GM21367 (cell line): ENCODE results near the gene MARCHF9.

Experiments
- ATAC-seq: cut with Tn5 transposase; IDR thresholded peaks from one replicate; pipeline ENCODE4 v1.9.1; 2021; ENCODE audit not compliant: unreplicated experiment

The MARCHF9 gene

DNA sequence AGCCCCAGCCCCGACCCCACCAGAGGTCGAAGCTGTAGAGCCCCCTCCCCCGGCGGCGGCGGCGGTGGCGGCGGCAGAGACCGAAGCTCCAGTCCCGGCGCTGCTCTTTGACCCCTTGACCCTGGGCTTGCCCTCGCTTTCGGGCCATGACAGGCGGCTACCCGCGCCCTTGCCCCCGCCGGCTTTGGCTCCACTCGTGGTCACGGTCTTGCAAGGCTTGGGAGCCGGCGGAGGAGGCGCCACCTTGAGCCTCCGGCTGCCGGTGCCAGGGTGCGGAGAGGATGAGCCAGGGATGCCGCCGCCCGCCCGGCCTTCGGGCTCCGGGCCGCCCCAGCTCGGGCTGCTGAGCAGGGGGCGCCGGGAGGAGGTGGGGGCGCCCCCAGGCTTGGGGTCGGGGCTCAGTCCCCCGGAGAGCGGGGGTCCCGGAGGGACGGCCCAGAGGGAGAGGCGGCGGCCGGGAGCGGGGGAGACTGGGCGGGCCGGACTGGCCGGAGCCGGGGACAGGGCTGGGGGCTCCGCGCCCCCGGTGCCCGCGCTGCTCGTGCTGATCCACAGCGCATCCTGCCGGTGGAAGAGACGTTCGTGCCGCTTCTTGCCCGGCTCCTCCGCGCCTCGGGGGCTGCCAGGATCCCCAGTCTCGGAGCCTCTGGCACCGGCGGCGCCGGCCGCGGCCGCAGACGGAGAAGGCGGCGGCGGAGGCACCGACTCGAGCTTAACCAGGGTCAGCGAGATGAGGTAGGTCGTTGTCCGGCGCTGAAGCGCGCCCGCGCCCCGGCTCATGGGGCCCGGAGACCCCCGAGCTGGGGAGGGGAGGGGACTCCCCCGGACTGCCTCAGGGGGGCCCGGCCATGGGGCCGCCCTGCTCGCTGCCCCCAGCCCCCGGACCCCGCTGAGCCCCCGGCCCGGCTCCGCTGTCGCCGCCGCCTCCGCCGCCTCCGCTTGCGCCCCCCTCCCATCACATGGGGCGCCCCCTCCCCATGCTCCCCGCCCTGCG lies 17.1 kb upstream of the MARCHF9 start:
- no peak for ATAC-seq

DNA sequence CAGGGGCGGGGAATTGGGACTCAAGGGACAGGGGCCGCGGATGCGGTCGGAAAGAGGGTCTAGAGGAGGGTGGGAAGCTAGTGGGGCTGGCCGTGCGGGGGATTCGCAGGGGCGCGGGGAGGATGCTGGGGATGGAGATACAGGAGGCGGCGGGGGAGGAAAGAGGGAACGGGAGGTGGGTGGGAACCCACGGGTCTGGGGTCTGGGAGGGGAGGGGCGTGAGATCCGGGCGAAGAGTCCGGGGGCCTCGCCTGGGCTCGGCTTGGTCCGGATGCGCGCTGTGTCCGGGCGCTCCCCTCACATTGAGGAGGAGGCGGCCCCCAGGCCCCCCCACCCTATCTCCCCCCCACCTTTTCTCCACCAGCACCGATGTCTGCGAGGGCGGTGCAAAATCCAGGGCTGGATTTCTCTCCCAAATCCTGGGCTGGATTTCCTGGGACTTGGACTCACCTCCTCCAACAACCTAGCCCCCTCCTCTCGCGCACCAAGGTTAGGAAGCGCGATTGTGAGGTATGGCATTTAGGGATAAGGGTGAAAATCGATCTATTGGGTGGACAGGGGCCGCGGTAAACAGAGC lies 16.2 kb upstream of the MARCHF9 start, which contains the start of gene AGAP2:
Gene AGAP2 (minus strand): TSS at position 82 of the 577 bp plus-strand sequence. CDS start 496 bp downstream, outside the sequence.
- no peak for ATAC-seq

DNA sequence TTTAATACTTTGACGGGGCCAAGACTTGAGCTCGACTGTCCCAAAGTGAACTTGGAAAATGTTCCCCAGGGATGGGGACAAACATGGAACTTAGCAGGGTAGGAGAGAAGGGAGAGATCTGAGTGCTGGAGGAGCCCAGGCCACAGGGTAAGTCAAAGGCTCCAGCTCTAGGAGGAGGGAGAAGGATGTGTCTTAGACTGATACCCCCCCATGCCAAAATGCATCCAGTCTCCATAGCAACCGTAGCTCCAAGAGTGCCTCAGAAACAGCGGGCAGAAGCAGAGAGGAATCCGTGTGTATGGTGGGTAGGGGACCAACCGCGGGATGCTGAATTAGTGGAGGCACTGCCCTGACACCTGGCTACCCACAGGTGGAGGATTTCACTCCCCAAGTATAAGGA lies 15.5 kb upstream of the MARCHF9 start:
- no peak for ATAC-seq

DNA sequence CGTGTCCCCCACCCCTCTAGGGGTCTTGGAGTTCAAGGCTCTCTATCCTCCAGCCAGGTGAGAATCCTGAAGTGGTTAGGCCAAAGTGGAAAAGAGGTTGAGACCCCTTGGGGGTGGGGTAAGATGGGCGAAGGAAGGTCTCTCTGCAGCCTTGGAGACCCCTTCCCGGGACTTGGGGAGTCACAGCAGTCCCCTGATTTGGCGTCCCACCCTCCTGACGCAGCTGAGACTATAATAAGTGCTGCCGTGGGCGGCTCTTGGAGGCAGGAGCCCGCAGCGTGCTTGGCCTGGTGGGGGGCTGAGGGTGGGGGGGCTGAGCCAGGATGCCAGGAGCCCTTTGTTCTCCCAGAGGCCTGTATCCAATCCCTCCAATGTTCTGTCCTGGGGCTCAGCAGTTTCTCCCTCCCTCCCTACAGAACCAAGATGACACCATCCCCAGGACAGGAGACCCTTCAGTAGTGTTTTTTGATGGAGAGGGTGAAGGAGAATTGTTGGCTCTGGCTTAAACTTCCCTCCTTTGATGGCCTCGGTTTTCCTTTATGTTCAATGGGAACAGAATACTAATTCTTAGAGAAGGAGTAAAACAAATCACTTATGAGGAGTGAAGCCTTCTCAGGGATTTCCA lies 14.9 kb upstream of the MARCHF9 start:
- no peak for ATAC-seq

DNA sequence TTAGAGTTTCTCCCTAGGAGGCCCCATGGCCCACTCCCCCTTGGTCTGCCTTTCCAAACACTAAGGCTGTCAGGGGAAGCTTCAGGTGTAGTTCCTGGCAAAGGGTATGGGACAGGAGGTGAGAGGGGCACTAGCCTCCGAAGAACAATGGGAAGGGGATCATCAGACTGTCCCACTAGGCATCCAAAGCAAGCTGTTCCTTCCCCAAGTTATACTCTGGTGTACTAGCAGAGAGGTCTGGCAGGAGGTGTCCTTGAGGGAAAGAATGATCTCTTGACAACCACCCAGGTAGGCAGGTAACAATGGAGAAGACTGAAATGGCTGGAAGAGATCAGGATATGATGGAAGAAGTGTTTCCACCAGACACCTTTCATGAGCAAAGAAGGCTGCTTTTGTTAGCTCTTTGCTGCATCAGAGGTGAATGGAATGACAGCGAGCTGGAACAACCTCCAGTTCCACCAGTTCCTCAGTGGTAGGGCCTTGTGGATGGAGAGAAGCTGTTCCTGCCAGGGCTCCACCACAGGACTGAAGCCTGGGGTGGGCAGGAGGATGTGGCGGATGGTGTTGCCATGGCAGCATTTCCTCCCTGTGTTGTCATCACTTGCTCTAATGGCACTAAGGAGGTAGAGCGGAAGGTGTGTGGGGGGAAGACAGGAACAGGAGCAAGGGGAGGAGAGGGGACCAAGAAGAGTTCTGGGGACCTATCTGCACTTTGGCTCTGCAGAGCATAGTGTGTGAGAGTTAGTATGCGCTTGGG lies 14.1 kb upstream of the MARCHF9 start:
- ATAC-seq: peak; percentile 44

DNA sequence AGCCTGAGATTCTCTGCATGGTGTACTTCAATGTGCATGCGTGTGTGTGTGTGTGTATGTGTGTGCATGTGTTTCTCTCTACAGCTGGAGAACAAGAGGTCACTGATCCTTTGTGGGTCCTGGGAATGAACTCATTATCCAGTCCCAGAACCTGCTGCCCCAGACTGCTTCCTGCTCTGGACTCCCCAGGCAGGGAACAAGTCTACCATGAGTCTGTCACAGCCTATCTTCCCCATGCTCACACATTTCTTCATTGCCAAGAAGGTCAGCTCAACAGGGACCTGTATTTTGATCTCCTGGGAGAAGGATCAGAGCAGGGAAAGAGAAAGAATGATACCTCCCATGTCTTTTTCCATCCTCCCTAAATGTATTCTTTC lies 13.5 kb upstream of the MARCHF9 start:
- no peak for ATAC-seq

DNA sequence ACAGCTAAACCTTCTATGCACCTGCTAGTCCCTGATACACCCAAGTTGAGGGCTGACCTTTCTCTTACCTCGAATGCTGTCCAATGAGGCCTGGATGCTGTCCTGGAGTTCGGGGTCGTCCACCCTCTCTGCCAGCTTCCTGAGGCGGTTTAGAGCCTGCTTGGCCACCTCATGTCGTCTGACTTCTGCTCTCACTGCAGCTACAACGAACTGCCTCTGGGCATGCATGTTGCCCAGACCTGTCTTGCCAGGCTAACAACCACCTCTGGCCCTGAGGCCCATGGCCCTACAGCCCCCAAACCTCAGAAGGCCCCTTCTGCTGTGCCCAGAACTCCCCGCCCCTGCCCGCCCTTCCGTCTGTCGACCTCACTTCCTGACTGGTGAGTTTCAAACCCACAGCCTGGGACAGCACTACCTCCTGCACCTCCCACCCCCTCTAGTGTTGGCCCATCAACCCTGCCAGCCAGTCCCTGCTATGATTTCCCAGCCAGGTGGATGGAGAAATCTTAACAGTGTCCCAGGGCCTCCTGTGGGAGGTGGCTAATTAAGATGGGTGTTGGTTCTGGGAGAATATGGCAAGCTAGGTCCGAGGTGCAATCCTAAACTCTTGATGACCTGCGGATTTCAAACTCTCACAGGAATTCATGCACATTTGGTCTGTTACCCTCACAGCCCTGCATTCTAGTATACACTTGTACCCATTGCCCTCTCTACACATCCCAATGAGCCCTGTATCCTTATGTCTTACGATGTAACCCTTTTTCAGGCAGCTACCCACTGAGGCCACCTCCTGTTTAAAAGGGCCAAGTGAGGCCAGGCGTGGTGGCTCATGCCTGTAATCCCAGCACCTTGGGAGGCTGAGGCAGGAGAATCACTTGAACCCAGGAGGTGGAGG lies 12.8 kb upstream of the MARCHF9 start:
- ATAC-seq: peak; percentile 56

DNA sequence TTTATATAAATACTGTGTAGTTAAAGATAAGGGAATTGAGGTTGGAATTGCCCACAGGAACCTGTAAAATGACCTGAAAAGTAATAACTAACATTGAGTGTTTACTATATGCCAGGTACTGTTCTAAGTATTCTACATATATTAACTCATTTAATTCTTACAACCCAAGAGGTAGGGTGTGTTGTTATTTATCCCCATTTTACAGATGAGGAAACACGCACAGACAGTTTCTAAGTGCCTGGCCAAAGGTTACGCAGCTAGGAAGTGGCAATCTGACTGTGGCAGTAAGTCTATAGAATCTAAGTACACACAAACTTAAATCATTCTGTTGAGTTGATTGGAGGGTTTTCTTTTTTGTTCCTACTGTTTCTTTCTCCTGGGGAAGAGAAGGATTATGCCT lies 11.1 kb upstream of the MARCHF9 start:
- no peak for ATAC-seq

DNA sequence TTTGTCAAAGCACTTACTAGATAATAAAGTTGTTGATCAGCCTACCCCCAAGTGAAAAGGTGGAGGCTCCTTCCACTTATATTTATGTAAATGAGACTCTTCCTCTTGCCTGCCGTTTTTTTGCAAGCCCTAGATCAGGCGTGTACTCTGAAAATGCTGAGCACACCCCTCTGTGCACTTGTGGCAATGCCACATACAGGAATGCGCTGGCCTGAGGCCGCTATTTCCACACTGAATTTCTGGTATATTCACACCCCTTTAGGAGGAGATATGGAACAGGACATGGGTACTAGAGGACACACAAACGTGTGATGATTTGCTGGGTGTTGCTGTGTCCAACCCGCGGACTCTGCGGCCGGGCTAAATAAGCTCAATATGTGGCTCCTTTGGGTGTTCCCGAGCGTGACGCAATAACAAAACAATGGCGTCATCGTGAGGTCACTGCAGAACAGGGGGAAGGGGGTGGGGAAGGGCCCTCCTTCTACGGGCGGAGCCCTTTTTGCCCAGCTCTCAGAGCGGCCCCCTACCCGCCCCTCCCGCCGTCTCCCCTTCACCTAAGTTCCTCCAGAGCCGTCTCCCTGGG lies 10.6 kb upstream of the MARCHF9 start:
- peak; percentile 26 for ATAC-seq

DNA sequence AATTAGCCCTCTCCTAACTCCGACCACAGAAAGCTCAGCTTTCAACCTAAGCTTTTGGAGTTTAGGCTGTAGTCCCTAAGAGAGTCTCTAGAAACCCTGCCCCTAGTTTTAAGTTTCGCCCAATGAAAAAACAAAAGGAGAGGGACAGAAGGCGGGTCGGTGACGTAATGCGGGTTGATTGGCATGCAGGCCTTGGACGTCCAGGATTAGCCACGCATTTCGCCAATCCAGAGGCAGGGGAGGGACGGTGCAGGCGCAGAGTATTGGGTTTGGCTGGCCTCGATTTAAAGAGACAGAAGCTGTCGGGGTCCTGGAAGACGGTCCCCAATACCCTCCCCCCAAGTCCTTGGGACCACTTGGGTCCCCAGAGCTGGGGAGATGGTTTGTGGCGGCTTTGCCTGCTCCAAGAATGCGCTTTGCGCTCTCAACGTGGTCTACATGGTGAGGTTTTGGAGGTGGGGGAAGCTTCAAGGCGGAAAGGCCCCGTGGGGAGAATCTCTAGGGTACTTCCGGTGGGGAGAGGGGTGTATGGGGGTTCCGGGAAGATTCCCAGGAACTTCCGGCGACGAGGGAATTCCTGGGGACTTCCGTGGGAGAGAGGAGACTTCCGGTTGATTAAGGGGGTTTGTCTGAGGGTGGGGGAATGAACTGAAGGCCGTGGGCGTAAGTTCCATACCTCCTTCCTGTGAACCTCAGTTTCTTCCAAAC lies 10.0 kb upstream of the MARCHF9 start, which contains the start of gene TSPAN31:
Gene TSPAN31 (plus strand): TSS at position 263 of the 708 bp plus-strand sequence. CDS start 116 bp downstream, at position 379.
- ATAC-seq: peak; percentile 66

DNA sequence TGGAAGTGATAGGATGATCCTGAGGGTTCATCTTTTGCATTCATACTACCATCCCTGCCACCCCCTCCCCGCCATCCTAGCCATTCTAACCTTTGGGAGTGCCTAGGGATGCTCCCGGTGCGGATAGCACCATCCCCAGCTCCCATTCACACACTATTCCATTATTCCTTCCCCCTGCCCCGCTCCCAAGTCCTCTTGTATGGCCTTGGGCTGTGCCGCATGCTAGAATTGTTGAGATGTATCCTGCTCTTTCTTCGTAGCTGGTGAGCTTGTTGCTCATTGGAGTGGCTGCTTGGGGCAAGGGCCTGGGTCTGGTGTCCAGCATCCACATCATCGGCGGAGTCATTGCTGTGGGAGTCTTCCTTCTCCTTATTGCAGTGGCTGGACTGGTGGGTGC lies 9.4 kb upstream of the MARCHF9 start:
- no peak for ATAC-seq

DNA sequence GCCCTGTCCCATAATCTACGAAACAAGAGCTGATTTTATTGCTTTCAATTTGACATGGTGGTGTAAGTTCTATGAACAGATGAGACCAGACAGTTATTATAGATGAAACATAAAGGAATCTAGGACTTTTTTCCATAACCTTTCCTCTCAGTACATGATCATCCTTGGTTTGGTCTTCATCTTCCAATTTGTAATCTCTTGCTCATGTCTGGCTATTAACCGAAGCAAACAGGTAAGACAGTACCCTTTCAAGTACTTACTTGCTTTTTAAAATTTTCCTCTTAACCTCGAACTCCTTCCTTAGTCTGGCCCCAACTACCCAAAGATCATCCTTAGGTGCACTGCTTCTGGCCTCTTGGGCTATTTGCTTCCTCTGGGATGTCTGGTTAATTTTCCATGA lies 8.9 kb upstream of the MARCHF9 start:
- no peak for ATAC-seq

DNA sequence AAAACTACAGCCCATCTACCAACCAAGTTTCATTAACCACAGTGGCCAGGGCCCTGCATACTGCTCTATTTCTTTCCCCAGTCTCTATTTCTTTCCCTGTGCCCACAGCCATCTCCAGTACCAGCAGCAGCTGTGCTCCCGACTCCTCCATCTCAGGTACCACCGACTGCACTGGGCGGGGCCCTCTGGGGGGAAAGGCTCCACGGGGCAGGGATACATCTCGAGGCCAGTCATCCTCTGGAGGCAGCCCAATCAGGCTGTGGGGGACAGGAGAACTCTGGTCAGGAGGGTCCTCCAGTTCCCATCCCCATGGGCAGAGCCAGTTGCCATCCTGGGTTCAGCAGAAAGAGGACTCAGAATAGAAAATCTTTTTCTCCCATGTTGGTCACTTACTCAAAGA lies 5.8 kb upstream of the MARCHF9 start:
- no peak for ATAC-seq

DNA sequence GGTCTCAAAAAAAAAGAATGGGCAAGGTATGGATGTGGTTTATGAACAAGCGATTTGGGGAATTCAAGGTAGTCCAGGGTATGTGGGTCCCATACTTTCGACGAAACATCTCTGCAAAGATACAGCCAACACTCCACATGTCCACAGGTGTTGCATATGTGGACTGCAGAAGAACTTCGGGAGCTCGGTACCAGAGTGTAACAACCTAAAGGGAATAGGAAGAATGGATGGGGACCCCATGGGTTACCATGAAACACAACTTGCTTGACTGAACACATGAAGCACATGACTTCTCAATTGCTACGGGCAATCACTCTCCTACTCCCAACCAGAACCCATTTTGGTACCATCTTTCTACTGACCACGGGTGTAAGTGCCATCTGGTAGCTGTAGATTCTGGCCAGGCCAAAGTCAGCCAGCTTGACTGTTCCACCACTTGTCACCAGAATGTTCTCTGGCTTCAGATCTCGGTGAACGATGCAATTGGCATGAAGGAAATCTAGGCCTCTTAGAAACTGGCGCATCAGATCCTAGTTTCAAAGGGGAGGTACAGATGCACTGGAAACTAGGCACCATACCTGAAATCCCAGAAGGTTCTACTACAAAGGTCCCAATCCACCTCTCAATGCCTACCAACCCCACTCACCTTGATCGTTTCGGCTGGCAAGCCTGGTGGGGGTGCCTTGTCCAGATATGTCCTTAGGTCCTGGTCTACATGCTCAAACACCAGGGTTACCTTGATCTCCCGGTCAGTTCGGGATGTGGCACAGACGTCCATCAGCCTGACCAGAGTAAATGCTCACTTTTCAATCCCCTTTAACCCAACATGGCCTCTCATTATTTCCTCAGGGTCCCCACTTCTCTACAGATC lies 4.1 kb upstream of the MARCHF9 start:
- ATAC-seq: no peak

DNA sequence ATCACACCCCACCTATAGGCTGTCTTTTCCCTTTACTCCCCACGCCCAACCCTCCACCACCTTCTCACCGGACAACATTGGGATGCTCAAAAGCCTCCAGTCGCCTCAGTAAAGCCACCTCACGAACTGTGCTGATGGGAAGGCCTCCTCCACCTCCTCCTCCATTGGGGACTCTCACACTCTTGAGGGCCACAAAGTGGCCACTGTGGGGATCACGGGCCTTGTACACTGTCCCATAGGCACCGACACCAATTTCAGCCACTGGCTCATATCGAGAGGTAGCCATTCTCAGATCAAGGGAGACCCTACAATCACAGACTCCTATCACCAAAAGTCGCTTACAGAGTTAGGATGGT lies 3.5 kb upstream of the MARCHF9 start:
- no peak for ATAC-seq

DNA sequence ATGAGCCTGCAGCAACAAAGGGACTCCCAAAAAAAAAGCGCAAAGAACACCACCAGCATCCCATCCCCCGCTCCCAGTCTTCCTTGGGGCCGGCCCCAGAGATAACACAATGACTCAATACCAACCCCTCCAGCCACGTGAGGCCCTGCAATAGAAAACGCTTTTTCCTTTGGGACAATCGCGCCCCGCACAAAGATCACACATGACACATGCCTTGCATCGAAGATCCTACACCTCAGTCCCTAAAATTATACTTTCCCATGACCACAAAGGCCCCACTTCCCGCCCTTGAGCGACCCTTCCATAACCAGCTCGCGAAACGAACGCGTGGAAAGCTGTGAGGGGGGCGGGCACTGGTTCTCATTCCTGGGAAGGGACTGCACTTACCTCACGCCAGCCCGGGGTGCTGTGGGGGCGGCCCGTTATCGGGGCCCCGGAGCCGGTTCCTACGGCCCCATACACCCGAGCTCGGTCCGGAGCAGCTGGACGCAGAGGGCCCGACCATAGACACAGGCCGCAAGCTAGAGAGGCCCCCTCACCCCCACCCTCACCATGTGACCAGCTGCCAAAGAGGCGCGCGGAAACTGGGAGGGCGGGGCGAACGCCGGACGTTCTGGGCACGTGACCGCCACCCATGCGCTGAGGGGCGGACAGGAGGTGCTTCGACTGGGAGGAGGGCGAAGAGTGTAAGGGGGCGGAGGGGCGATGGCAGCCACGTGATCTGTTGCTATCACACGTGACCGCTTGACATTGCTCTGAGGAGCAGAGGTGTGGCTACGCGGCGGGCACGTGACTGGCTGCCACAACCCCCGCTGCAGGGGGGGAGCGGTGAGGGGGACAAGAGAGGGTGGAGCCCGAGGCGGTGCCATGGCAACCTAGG lies 2.9 kb upstream of the MARCHF9 start, which contains the start of gene CDK4:
Gene CDK4 (minus strand): TSS at position 523 of the 880 bp plus-strand sequence. CDS start 593 bp downstream, outside the sequence.
- ATAC-seq: peak; percentile 57

DNA sequence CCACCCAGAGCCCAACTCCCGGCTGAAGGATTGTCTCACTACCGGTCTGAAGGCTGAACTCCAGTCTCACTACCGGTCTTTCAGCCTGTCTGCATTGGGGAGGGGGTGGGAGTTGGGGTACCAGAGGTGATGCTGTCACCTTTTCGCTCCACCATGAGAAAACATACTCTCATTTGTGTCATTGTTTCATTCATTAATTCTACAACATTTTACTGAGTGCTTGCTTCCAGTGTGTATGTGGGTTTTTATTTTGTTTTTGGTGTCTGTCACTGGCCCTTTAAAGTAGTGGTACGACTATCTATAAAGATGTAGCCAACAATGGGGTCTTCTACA lies 2.3 kb upstream of the MARCHF9 start:
- ATAC-seq: no peak
